SK-N-SH (cell line): ENCODE data around the gene FRMD7. TPM values are rescaled to one million over a fixed set of nuclear protein-coding genes. Genes with fewer than 3 reads are reported as not detected.

Experiments
- CTCF ChIA-PET: fragments of 300-600, 350-600 bp; formaldehyde crosslinking; extraction: SDS; loops from one replicate; lab custom pipeline; 2021; lab: Yijun Ruan, JAX
- POLR2A ChIA-PET: fragments of 350-600 bp; sonication (Branson Sonifier 250); formaldehyde crosslinking; extraction: SDS; loops from one replicate; lab custom pipeline; 2020; ENCODE audit warnings: antibody characterized with exemption, inconsistent platforms; lab: Yijun Ruan, JAX
- DNase-seq: peaks from one replicate; pipeline ENCODE4 v3.0.0; 2012
- H2AFZ ChIP-seq: fragments of 200-600 bp; sonication (generic); 2 replicates; pipeline ENCODE4 v1.8.1; 2016; ENCODE audit warnings: antibody characterized with exemption, mild to moderate bottlenecking, low read depth
- H3F3A ChIP-seq: fragments of 200-600 bp; sonication (generic); replicated peaks from 2 replicates; pipeline ENCODE3; 2016; ENCODE audit warnings: antibody characterized with exemption, mild to moderate bottlenecking; ENCODE audit not compliant: insufficient read depth
- H3K27ac ChIP-seq, 2 experiments: fragments of 200-500 bp in 1 of 2; fragments of 200-600 bp in 1 of 2; sonication (Bioruptor generic) in 1 of 2; sonication (generic), shearing (Covaris generic) in 1 of 2; 2 replicates each; pipeline versions ENCODE4 v1.5.1 to v1.6.1; 2014 to 2016; ENCODE audit warnings: low read depth in 2 of 2, inconsistent platforms in 1 of 2, low read length in 1 of 2, mild to moderate bottlenecking in 1 of 2, mixed read lengths in 1 of 2
- H3K27me3 ChIP-seq: fragments of 200-600 bp; sonication (generic), shearing (Covaris generic); 2 replicates; pipeline ENCODE4 v1.6.1; 2016; ENCODE audit warnings: mixed run types; ENCODE audit not compliant: insufficient read depth
- H3K36me3 ChIP-seq, 2 experiments: fragments of 200-500 bp in 1 of 2; fragments of 200-600 bp in 1 of 2; sonication (Bioruptor generic) in 1 of 2; sonication (generic) in 1 of 2; replicated peaks in 1 of 2; 2 replicates each; pipeline versions ENCODE3 to v1.5.1; 2014 to 2016; ENCODE audit warnings: low read length in 1 of 2, mild to moderate bottlenecking in 1 of 2; ENCODE audit not compliant: insufficient read depth in 2 of 2, control insufficient read depth in 1 of 2
- H3K4me1 ChIP-seq, 2 experiments: fragments of 200-500 bp in 1 of 2; fragments of 200-600 bp in 1 of 2; sonication (Bioruptor generic) in 1 of 2; sonication (generic), shearing (Covaris generic) in 1 of 2; 2 replicates each; pipeline versions ENCODE4 v1.5.1 to v1.6.1; 2014 to 2016; ENCODE audit warnings: low read depth in 1 of 2, low read length in 1 of 2, mixed run types in 1 of 2; ENCODE audit not compliant: insufficient read depth in 2 of 2, control insufficient read depth in 1 of 2
- H3K4me2 ChIP-seq: fragments of 200-600 bp; sonication (generic), shearing (Covaris generic); 2 replicates; pipeline ENCODE4 v1.6.1; 2017; ENCODE audit warnings: mixed run types
- H3K4me3 ChIP-seq, 2 experiments: fragments of 200-500 bp in 1 of 2; fragments of 200-600 bp in 1 of 2; sonication (Bioruptor generic) in 1 of 2; sonication (generic), shearing (Covaris generic) in 1 of 2; 2 replicates each; pipeline versions ENCODE4 v1.5.1 to v1.8.1; 2014 to 2016; ENCODE audit warnings: low read depth in 2 of 2, inconsistent platforms in 1 of 2, low read length in 1 of 2, mild to moderate bottlenecking in 1 of 2, mixed read lengths in 1 of 2, moderate library complexity in 1 of 2
- H3K79me2 ChIP-seq: fragments of 200-600 bp; sonication (generic); 2 replicates; pipeline ENCODE4 v1.8.1; 2017; ENCODE audit warnings: mild to moderate bottlenecking; ENCODE audit not compliant: insufficient read depth
- H3K9ac ChIP-seq: fragments of 200-600 bp; sonication (generic); 2 replicates; pipeline ENCODE4 v1.6.1; 2017; ENCODE audit warnings: mixed run types
- H3K9me2 ChIP-seq: fragments of 200-600 bp; sonication (generic); 2 replicates; pipeline ENCODE4 v1.6.1; 2017; ENCODE audit warnings: mixed run types
- H3K9me3 ChIP-seq: fragments of 200-600 bp; sonication (generic); 2 replicates; pipeline ENCODE4 v1.6.1; 2017; ENCODE audit warnings: mixed run types, mild to moderate bottlenecking, moderate library complexity
- H4K20me1 ChIP-seq: fragments of 200-600 bp; sonication (generic); 2 replicates; pipeline ENCODE4 v1.6.1; 2017; ENCODE audit warnings: mild to moderate bottlenecking, mixed run types; ENCODE audit not compliant: insufficient read depth
- CTCF ChIP-seq: fragments of 200-600 bp; sonication (generic); IDR thresholded peaks from 2 replicates; pipeline ENCODE4 v1.6.1; 2017; ENCODE audit warnings: antibody characterized with exemption, mild to moderate bottlenecking, moderate library complexity
- EZH2phosphoT487 ChIP-seq: fragments of 200-600 bp; sonication (generic); IDR thresholded peaks from 2 replicates; pipeline ENCODE4 v1.6.1; 2017; ENCODE audit warnings: low read depth, mixed run types, mild to moderate bottlenecking, antibody characterized with exemption, moderate library complexity, borderline replicate concordance
- FOXJ3 ChIP-seq: sonication (generic); formaldehyde crosslinking; IDR thresholded peaks from 2 replicates; pipeline ENCODE4 v1.5.1; 2020; ENCODE audit warnings: mild to moderate bottlenecking, missing genetic modification reagents
- JUND ChIP-seq: IDR thresholded peaks from 2 replicates; pipeline ENCODE4 v1.4.0; 2012
- MAX ChIP-seq: IDR thresholded peaks from 2 replicates; pipeline ENCODE4 v1.4.0; 2012; ENCODE audit warnings: low read depth
- MXI1 ChIP-seq: IDR thresholded peaks from 2 replicates; pipeline ENCODE4 v1.6.1; 2012; ENCODE audit warnings: mild to moderate bottlenecking, low read depth, low read length, improper control_type of control experiment
- NRF1 ChIP-seq: IDR thresholded peaks from 2 replicates; pipeline ENCODE4 v1.6.1; 2012; ENCODE audit warnings: low read depth, mild to moderate bottlenecking, low read length
- PBX3 ChIP-seq: IDR thresholded peaks from 2 replicates; pipeline ENCODE4; 2012
- RAD21 ChIP-seq: IDR thresholded peaks from 2 replicates; pipeline ENCODE4 v1.6.1; 2012; ENCODE audit warnings: mild to moderate bottlenecking, low read length
- RCOR1 ChIP-seq: fragments of 150-350 bp; IDR thresholded peaks from 2 replicates; pipeline ENCODE4 v1.6.1; 2017; ENCODE audit warnings: antibody characterized with exemption, low read length
- RXRA ChIP-seq: IDR thresholded peaks from 2 replicates; pipeline ENCODE4 v1.4.0; 2012; ENCODE audit warnings: low read depth, mild to moderate bottlenecking, borderline replicate concordance
- SMC3 ChIP-seq: IDR thresholded peaks from 2 replicates; pipeline ENCODE4 v1.6.1; 2012; ENCODE audit warnings: low read depth, low read length, improper control_type of control experiment
- TAF1 ChIP-seq: IDR thresholded peaks from 2 replicates; pipeline ENCODE4 v1.6.1; 2012; ENCODE audit warnings: low read depth, mild to moderate bottlenecking, low read length, moderate library complexity, borderline replicate concordance
- TEAD4 ChIP-seq: IDR thresholded peaks from 2 replicates; pipeline ENCODE4 v1.4.0; 2012; ENCODE audit warnings: mild to moderate bottlenecking, borderline replicate concordance; ENCODE audit not compliant: insufficient read depth
- USF1 ChIP-seq: IDR thresholded peaks from 2 replicates; pipeline ENCODE4 v1.4.0; 2012; ENCODE audit warnings: low read depth, borderline replicate concordance
- USF2 ChIP-seq: fragments of 150-350 bp; IDR thresholded peaks from 2 replicates; pipeline ENCODE4 v1.6.1; 2017; ENCODE audit warnings: antibody characterized with exemption, low read length, low read depth, borderline replicate concordance
- ZBTB33 ChIP-seq: IDR thresholded peaks from 2 replicates; pipeline ENCODE4 v1.4.0; 2012; ENCODE audit warnings: low read depth, borderline replicate concordance
- polyA plus RNA-seq, 3 experiments: library from polyadenylated mRNA; depleted of rRNA; stranded (reverse); fragments of >200 nt; gene quantifications; 2 replicates each; pipeline ENCODE4 v1.2.3, GENCODE V29; 2012

The FRMD7 gene
- polyA plus RNA-seq, 1 of the 3 experiments (the other 2 are of a cell fraction): not detected

- no peaks in the 10 kb centered on the region for H3K4me1 ChIP-seq
- CTCF ChIA-PET: interaction anchor here (0.6 to 7.5 kb wide), 21 partner anchors 9 to 560 kb away, joined by 3 to 34 read pairs (median 3); partner anchors contain the start of genes RAP2C and STK26
- no peaks in the 10 kb centered on the region for H3K9me3 ChIP-seq
- no peak overlapping the region for H2AFZ ChIP-seq
- no peak for TF ChIP-seq PBX3
- no peak for TF ChIP-seq ZBTB33
- TF ChIP-seq TAF1: no peak
- no peak for TF ChIP-seq MAX
- no peak for TF ChIP-seq NRF1
- TF ChIP-seq CTCF: peak; percentile 61
- TF ChIP-seq RXRA: no peak
- TF ChIP-seq SMC3: peak; percentile 45
- TF ChIP-seq TEAD4: no peak
- no peak for TF ChIP-seq RCOR1
- peak; percentile 67 for TF ChIP-seq RAD21
- TF ChIP-seq USF2: no peak
- no peak for TF ChIP-seq FOXJ3 (CRISPR knock-in tag)
- no peak for TF ChIP-seq USF1
- no peak for TF ChIP-seq MXI1
- TF ChIP-seq JUND: no peak
- no peak for TF ChIP-seq EZH2phosphoT487
- TF ChIP-seq, all 33 proteins: peak for 3
- peak; percentile 10 for DNase-seq
- no peaks in the 10 kb centered on the region for H3K9me2 ChIP-seq
- H3K27ac ChIP-seq: no peak overlapping the region
- H3K4me2 ChIP-seq: no peak overlapping the region
- POLR2A ChIA-PET: no interaction called here
- no peaks in the 10 kb centered on the region for H3F3A ChIP-seq
- no peaks in the 10 kb centered on the region for H3K79me2 ChIP-seq
- no peaks in the 10 kb centered on the region; the same call in none of the 2 replicates for H3K27me3 ChIP-seq
- no peak overlapping the region for H3K4me3 ChIP-seq
- no peaks in the 10 kb centered on the region for H4K20me1 ChIP-seq
- no peaks in the 10 kb centered on the region for H3K36me3 ChIP-seq
- no peak overlapping the region for H3K9ac ChIP-seq
These were observed 56.6 kb downstream of the FRMD7 start for GRCh38 chrX:132071254-132071653.
